ENCODE data around the gene SPATS2. TPM values are rescaled to one million over a fixed set of nuclear protein-coding genes. Genes with fewer than 3 reads are reported as not detected.

SPATS2 gene
- total and polyA plus RNA-seq, 2 of the 4 experiments (the other 2 are of a cell fraction): 50.6 to 63.3 TPM

DNA sequence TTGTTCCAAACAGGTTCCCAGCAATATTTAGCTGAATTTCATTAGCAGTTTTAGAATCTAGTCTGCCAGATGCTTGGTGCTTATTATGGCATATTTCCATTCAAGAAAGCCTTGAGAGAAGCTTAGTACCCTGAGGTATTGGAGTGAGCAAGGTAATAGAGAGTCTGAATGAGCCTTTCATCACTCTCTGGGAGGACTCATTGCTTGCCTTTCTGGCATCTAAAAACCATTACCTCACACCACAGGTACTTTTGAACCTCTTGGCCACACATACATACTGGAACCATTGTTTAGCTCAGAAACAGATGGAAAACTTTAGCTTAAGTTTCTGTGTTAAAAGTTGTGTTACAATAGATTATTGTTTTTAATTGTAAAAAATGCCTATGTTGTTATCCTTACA, 144.1 kb downstream of the SPATS2 start:
- dilution Hi-C loops (cut with HindIII; ENCODE audit: low sequenced_read_pairs, unreplicated experiment) (loop anchor here (25.0 kb wide), 1 partner anchor 149 kb away; the partner anchor contains the start of gene SPATS2), in situ Hi-C loops (cut with MboI; ENCODE audit: low sequenced_read_pairs) (no loop called here), intact Hi-C loops (cut with micrococcal nuclease) (loop anchor here (5.0 kb wide), 1 partner anchor 71 kb away; no protein-coding TSS in a partner anchor)
- no peak overlapping the region for H3K9ac ChIP-seq (ENCODE audit: low read depth, low read length)
- H3K79me1 ChIP-seq (ENCODE audit: low read depth in 1 of 2, low read length in 2 of 2): peaks cover 2 to 38% of the 10 kb centered on the region in 2 experiments; a peak in 2 of 4 replicates
- no peak overlapping the region for H2BK15ac ChIP-seq (ENCODE audit: low read depth, low read length)
- no peak overlapping the region for H2AK5ac ChIP-seq (ENCODE audit: low read depth, low read length)
- no peak overlapping the region; the same call in 1 of the 2 replicates for H3K23ac ChIP-seq (ENCODE audit: low read depth, low read length)
- no peak overlapping the region for H4K91ac ChIP-seq (ENCODE audit: insufficient read depth, low read depth, low read length)
- H3K4me2 ChIP-seq (ENCODE audit: low read depth, low read length): no peak overlapping the region
- no peak overlapping the region for H2AFZ ChIP-seq (replicated peaks; ENCODE audit: low read length, poor library complexity)
- H2BK5ac ChIP-seq (ENCODE audit: low read depth, low read length, poor library complexity, severe bottlenecking): no peak overlapping the region
- no peak for ATAC-seq (ENCODE audit: low read depth)
- H3K27me3 ChIP-seq (ENCODE audit: control insufficient read depth, insufficient read depth, low read length): no peaks in the 10 kb centered on the region
- POLR2A ChIA-PET (ENCODE audit: unreplicated experiment): no interaction called here
- no peak for TF ChIP-seq USF2 (IDR thresholded peaks at IDR 0.05; ENCODE audit: low read depth, low read length)
- TF ChIP-seq SMC3 (IDR thresholded peaks at IDR 0.05; ENCODE audit: low read depth, low read length): no peak
- TF ChIP-seq CEBPB (IDR thresholded peaks at IDR 0.05; ENCODE audit: low read depth, low read length): no peak
- TF ChIP-seq BHLHE40 (IDR thresholded peaks at IDR 0.05; ENCODE audit: low read depth, low read length): no peak
- no peak for TF ChIP-seq RFX5 (IDR thresholded peaks at IDR 0.05; ENCODE audit: low read depth, low read length)
- TF ChIP-seq FOS (IDR thresholded peaks at IDR 0.05; ENCODE audit: low read depth, low read length): no peak
- TF ChIP-seq RAD21 (IDR thresholded peaks at IDR 0.05; ENCODE audit: low read length): no peak
- no peak for TF ChIP-seq MAFK (IDR thresholded peaks at IDR 0.05; ENCODE audit: low read depth, low read length)
- TF ChIP-seq RCOR1 (IDR thresholded peaks at IDR 0.05; ENCODE audit: insufficient replicate concordance, low read length): no peak
- no peak for TF ChIP-seq MAZ (IDR thresholded peaks at IDR 0.05; ENCODE audit: borderline replicate concordance, low read depth, low read length)
- TF ChIP-seq ELK1 (IDR thresholded peaks at IDR 0.05; ENCODE audit: borderline replicate concordance, low read depth, low read length): no peak
- TF ChIP-seq NFE2L2 (IDR thresholded peaks at IDR 0.05; ENCODE audit: low read depth, low read length): no peak
- no peak for TF ChIP-seq MXI1 (IDR thresholded peaks at IDR 0.05; ENCODE audit: borderline replicate concordance, low read depth, low read length)
- H3K36me3 ChIP-seq (ENCODE audit: control insufficient read depth, insufficient read depth, low read length): peaks cover 2% of the 10 kb centered on the region
- no peak overlapping the region for H3K4me3 ChIP-seq (ENCODE audit: insufficient read depth, low read depth, low read length)
- no peak overlapping the region for H2BK20ac ChIP-seq (ENCODE audit: low read depth, low read length)
- no peak overlapping the region; the same call in 1 of the 2 replicates for H3K4ac ChIP-seq (ENCODE audit: low read depth, low read length)
- H3K9me1 ChIP-seq (ENCODE audit: insufficient read depth, low read length): peaks cover 6% of the 10 kb centered on the region; the same call in 1 of the 2 replicates
- no peak overlapping the region for H3K56ac ChIP-seq (ENCODE audit: extremely low read depth, insufficient read depth, low read length)
- no peak overlapping the region for H3K18ac ChIP-seq (ENCODE audit: low read depth, low read length)
- H2AK9ac ChIP-seq (replicated peaks; ENCODE audit: low read depth, low read length, poor library complexity): no peak overlapping the region
- no peak overlapping the region for H2BK120ac ChIP-seq (ENCODE audit: low read depth, low read length)
- BruUV-seq (replicated peaks): no TSS peak
- H3K27ac ChIP-seq (ENCODE audit: insufficient read depth, low read length): no peak overlapping the region
- H3K9me3 ChIP-seq (ENCODE audit: control insufficient read depth, insufficient read depth, low read length): no peaks in the 10 kb centered on the region; the same call in 1 of the 2 replicates
- H4K8ac ChIP-seq (ENCODE audit: low read depth in 2 of 2, low read length in 2 of 2): no peak overlapping the region
- H3K4me1 ChIP-seq (ENCODE audit: control insufficient read depth, insufficient read depth, low read length): peaks cover 6% of the 10 kb centered on the region
- CTCF ChIA-PET: interaction anchor here (0.5 to 3.1 kb wide), 2 partner anchors 20 to 153 kb away, joined by 4 to 18 read pairs; no protein-coding TSS in a partner anchor
- no peaks in the 10 kb centered on the region for H4K20me1 ChIP-seq (ENCODE audit: insufficient read depth, low read length)
- H3K14ac ChIP-seq (replicated peaks; ENCODE audit: low read depth, low read length): no peak overlapping the region
- H4K5ac ChIP-seq (ENCODE audit: low read depth, low read length): no peak overlapping the region
- DNase-seq: no peak

Data from IMR-90 (cell line).